ENCODE results near the gene ZNF892.
"Not testable (repeated sequence)": the region's sequence is repeated elsewhere in the genome, so short reads cannot be mapped to it uniquely, and the experiment has no call there.

Gene ZNF892

DNA sequence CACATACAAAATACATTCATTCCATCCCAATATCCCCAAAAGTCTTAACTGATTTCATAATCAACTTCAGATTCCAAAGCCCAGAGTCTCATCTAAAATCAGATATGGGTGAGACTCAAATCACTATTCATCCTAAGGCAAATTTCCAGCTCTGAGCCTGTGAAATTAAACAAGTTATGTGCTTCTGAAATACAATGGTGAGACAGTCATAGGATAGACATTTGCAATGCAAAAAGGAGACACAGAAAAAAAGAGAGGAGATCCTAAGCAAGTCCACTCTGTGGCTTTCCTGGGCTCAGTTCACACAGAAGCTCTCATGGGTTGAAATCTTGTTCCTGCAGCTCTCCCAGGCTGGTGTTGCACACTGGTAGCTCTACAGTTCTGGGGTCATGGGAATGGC is 18.3 kb downstream of the ZNF892 start:
- DNase-seq = no peak

DNA sequence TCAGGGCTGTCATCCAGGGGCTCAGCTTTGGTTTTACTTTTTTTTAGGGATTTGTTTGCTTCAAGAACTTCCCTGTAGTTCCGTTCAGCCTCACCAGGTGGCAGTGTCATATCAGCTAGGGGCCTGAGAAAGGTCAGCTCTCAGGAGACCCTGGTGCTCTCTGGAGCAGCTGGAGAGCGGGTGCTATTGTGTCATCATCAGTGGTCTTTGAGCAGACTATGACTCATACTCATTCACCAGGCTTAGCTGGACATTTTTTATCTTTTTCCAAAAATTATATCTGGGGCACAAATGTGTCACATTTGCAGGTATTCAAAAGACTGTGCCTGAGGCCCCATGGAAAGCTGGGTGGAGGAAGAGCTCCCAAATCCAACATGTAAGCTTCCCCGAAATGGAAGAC is 24.4 kb downstream of the ZNF892 start:
- DNase-seq = peak in 48 of 58 donors; percentile 2 to 76 (median 42)

DNA sequence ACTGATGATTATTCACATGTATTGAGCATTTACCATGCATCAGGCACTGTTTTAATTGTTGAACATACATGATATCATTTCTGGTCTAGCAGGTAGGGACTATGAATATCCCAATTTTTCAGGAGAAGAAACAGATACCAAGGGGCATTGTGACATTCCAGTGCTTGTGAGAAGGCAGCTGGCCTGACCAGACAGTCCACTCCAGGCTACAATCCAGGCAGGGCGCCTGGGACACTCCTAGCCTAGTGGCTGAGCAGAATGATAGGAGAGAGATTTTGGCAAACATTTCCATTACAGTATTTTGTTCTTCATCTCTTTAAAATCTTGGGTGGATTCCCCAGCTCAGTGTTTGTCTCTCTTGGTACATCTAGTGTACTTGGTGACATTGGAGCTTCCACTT is 24.9 kb downstream of the ZNF892 start:
- peak in 1 of 58 donors; percentile 4 for DNase-seq

DNA sequence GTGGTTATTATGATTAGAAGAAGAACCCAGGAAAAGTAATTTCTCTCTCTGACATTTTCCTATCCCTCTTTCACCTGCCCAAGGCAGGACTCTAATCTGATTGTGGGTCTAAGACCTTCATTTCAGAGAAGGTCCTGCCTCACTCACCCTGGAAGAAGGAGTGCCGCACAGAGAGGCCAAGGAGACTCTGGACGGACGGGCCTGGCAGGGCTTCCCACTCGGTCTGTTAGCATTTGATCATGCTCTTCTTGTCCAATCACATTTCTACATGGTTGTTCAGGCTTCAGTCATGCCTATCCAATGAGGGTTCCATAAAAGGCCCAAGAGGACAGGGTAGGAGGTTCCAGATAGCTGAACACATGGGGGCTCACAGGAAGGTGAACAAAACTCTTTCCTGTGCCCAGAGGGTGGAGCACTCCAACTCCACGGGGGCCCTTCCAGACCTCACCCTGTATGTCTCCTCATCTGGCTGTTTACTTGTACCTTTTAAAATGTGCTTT is 27.0 kb downstream of the ZNF892 start:
- no peak for DNase-seq

DNA sequence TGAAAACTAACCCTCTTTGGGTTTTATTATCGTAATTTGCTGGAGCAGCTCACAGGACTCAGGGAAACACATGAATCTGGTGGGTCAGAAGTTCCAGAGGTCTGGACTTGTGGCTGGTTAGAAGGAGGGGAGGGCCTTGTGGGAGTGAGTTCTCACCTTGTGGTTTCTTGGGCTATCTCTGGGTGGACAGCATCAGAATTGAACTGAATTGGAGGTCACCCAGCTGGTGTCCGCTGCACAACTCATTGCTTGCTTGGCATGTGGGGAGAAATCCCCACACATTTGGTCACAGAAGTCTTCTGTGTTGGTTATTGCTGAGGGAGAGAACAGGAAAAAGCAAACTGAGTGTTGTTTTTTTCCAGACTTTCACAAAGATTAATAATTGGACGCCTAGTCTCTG is 27.5 kb downstream of the ZNF892 start:
- DNase-seq = no peak

DNA sequence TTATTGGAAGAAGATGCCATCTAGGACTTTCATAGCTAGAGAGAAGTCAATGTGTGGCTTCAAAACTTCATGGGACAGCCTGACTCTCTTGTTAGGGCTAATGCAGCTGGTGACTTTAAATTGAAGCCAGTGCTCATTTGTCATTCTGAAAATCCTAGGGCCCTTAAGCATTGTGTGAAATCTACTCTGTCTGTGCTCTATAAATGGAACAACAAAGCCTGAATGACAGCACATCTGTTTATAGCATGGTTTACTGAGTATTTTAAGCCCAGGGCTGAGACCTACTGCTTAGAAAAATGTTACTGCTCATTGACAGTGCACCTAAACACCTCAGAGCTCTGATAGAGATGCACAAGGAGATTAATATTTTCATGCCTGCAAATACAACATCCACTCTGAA is 30.8 kb downstream of the ZNF892 start:
- DNase-seq = no peak

DNA sequence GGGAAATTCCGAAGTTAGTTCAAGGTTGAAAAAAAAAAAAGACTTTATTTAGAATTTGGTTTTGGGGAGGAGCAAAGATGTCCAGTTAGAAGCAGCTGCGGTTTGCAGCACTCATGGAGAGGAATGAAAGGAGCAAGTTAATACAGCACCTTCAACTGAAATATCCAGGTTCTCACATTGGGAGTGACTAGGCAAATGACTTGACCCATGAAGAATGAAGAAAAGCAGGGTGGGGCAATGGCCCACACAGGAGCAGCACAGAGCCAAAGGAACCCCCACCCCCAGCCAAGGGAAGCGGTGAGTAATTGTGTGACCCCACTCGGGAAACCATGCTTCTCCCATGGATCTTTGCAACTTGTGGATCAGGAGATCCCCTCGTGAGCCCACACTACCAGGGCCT is 32.8 kb downstream of the ZNF892 start:
- DNase-seq = no peak

DNA sequence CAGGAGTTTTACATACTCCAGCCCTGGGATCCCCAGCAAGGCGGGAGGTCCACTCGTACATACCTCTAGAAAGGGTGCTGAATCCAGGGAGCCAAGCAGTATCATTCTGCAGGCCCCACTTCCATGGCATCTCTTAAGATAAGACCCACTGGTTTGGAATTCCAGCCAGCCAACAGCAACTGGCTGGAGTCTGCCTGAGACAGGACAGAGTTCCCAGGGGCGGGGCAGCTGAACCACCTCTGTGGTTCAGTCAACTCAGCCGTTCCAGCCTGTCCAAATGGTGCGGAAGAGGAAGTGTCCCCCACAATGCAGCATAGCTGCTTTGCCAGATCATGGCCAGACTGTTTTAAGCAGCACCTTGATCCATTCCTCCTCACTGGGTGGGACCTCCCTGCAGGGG is 33.2 kb downstream of the ZNF892 start:
- DNase-seq = no peak

DNA sequence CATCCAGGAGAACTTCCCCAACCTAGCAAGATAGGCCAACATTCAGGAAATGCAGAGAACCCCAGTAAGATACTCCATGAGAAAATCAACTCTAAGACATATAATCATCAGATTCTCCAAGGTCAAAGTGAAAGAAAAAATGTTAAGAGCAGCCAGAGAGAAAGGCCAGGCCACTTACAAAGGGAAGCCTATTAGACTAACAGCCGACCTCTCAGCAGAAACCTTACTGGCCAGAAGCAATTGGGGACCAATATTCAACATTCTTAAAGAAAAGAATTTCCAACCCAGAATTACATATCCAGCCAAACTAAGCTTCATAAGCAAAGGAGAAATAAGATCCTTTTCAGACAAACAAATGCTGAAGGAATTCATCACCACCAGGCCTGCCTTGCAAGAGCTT is 34.8 kb downstream of the ZNF892 start:
- DNase-seq = not testable (repeated sequence)
